Measurements from ENCODE around the gene CRELD2.

CRELD2 gene

GRCh38 chr22:49893025-49893424 lies 25.4 kb upstream of the CRELD2 start:
- TF ChIP-seq CTCF (IDR thresholded peaks at IDR 0.05; ENCODE audit: insufficient read depth, low read length, poor library complexity, severe bottlenecking) (no peak), EZH2phosphoT487 (conservative IDR thresholded peaks at IDR 0.05; ENCODE audit: low read length) (no peak)
- H3K27ac ChIP-seq (ENCODE audit: low read depth, low read length), result no peak overlapping the region

GRCh38 chr22:49894322-49895054 lies 23.9 kb upstream of the CRELD2 start:
- Histone ChIP-seq H4K20me1 (ENCODE audit: low read depth, low read length) (no peaks in the 10 kb centered on the region), H3K4me3 (ENCODE audit: insufficient read depth, low read length, poor library complexity, severe bottlenecking) (no peak overlapping the region), H3K79me2 (ENCODE audit: insufficient read depth, low read length) (0 out of 2 replicates have a peak, but pooled peaks cover 4% of the 10 kb centered on the region), H3K9ac (ENCODE audit: low read length) (no peak overlapping the region), H3K36me3 (ENCODE audit: low read length) (no peaks in the 10 kb centered on the region), H3K9me2 (replicated peaks; ENCODE audit: insufficient read depth, low read length) (no peaks in the 10 kb centered on the region), H3K27me3 (ENCODE audit: low read length) (no peaks in the 10 kb centered on the region), H3K9me3 (ENCODE audit: insufficient read depth, low read length) (no peaks in the 10 kb centered on the region), H3F3A (ENCODE audit: insufficient read depth) (no peaks in the 10 kb centered on the region), H3K4me2 (ENCODE audit: low read depth, low read length, poor library complexity, severe bottlenecking) (no peak overlapping the region), H3K27ac (ENCODE audit: low read depth, low read length) (no peak overlapping the region), H2AFZ (ENCODE audit: low read depth, low read length, severe bottlenecking) (no peak overlapping the region)
- no peak for TF ChIP-seq EZH2phosphoT487 (conservative IDR thresholded peaks at IDR 0.05; ENCODE audit: low read length)
- TF ChIP-seq CTCF (IDR thresholded peaks at IDR 0.05; ENCODE audit: insufficient read depth, low read length, poor library complexity, severe bottlenecking), result no peak

More at GRCh38 chr22:49893025-49893424, 25.4 kb upstream of the CRELD2 start:
- H3K9me3 ChIP-seq (ENCODE audit: insufficient read depth, low read length), result no peaks in the 10 kb centered on the region
- H3K36me3 ChIP-seq (ENCODE audit: low read length), result peaks cover 7% of the 10 kb centered on the region; the same call in 1 of the 2 replicates
- no peak overlapping the region for H3K4me3 ChIP-seq (ENCODE audit: insufficient read depth, low read length, poor library complexity, severe bottlenecking)
- no peaks in the 10 kb centered on the region for H3K27me3 ChIP-seq (ENCODE audit: low read length)
- 0 out of 2 replicates have a peak, but pooled peaks cover 9% of the 10 kb centered on the region for H3K79me2 ChIP-seq (ENCODE audit: insufficient read depth, low read length)
- H3K9me2 ChIP-seq (replicated peaks; ENCODE audit: insufficient read depth, low read length), result no peaks in the 10 kb centered on the region
- no peak overlapping the region for H2AFZ ChIP-seq (ENCODE audit: low read depth, low read length, severe bottlenecking)
- H3K4me2 ChIP-seq (ENCODE audit: low read depth, low read length, poor library complexity, severe bottlenecking), result no peak overlapping the region
- no peaks in the 10 kb centered on the region; the same call in 1 of the 2 replicates for H4K20me1 ChIP-seq (ENCODE audit: low read depth, low read length)
- no peak overlapping the region for H3K9ac ChIP-seq (ENCODE audit: low read length)
- no peaks in the 10 kb centered on the region for H3F3A ChIP-seq (ENCODE audit: insufficient read depth)

GRCh38 chr22:49896201-49896600 lies 22.2 kb upstream of the CRELD2 start:
- H3K4me2 ChIP-seq (ENCODE audit: low read depth, low read length, poor library complexity, severe bottlenecking), result no peak overlapping the region
- no peaks in the 10 kb centered on the region for H3K36me3 ChIP-seq (ENCODE audit: low read length)
- no peak overlapping the region for H3K9ac ChIP-seq (ENCODE audit: low read length)
- no peak overlapping the region for H3K4me3 ChIP-seq (ENCODE audit: insufficient read depth, low read length, poor library complexity, severe bottlenecking)
- H3K79me2 ChIP-seq (ENCODE audit: insufficient read depth, low read length), result no peaks in the 10 kb centered on the region
- no peaks in the 10 kb centered on the region for H3K9me2 ChIP-seq (replicated peaks; ENCODE audit: insufficient read depth, low read length)
- TF ChIP-seq EZH2phosphoT487 (conservative IDR thresholded peaks at IDR 0.05; ENCODE audit: low read length) (no peak), CTCF (IDR thresholded peaks at IDR 0.05; ENCODE audit: insufficient read depth, low read length, poor library complexity, severe bottlenecking) (no peak)
- no peaks in the 10 kb centered on the region for H3K27me3 ChIP-seq (ENCODE audit: low read length)
- no peak overlapping the region for H2AFZ ChIP-seq (ENCODE audit: low read depth, low read length, severe bottlenecking)
- H3F3A ChIP-seq (ENCODE audit: insufficient read depth), result no peaks in the 10 kb centered on the region
- H4K20me1 ChIP-seq (ENCODE audit: low read depth, low read length), result no peaks in the 10 kb centered on the region
- H3K27ac ChIP-seq (ENCODE audit: low read depth, low read length), result no peak overlapping the region
- H3K9me3 ChIP-seq (ENCODE audit: insufficient read depth, low read length), result no peaks in the 10 kb centered on the region

Data from SU-DHL-6 (cell line).